Measurements from ENCODE around the gene OPRD1.

The OPRD1 gene

GRCh38 chr1:28910379-28911115 is 98.6 kb downstream of the OPRD1 start:
- no peak for DNase-seq (ENCODE audit: low spot score)

- DNase-seq (ENCODE audit: low spot score), result no peak
Observed at GRCh38 chr1:28913786-28914227, 101.8 kb downstream of the OPRD1 start.

- peak; percentile 64 for DNase-seq (ENCODE audit: low spot score)
Observed at GRCh38 chr1:28914228-28915030, 102.5 kb downstream of the OPRD1 start, which contains the start of gene EPB41. Gene EPB41, plus strand, starts transcription at chr1:28914569. Its CDS starts 72,869 bp downstream, at chr1:28987438.

- DNase-seq (ENCODE audit: low spot score), result no peak
Observed at GRCh38 chr1:28915031-28915895, 103.3 kb downstream of the OPRD1 start.

GRCh38 chr1:28917757-28918118 is 105.8 kb downstream of the OPRD1 start:
- DNase-seq (ENCODE audit: low spot score), result no peak

Data from hematopoietic multipotent progenitor cell treated with erythropoietin and hydrocortisone succinate and interleukin-3 and kit ligand, for 15 days (in vitro differentiated cells).